Measurements from ENCODE around the gene SSU72.

The SSU72 gene

GRCh38 chr1:1574721-1575537, at the start of gene SSU72:
SSU72 (minus strand) TSS chr1:1574863; CDS start chr1:1574557, 306 bp downstream.
- peak; percentile 89 for DNase-seq (ENCODE audit: low read depth)

- DNase-seq (ENCODE audit: low read depth) = no peak
Measured at GRCh38 chr1:1623631-1624442, 49.2 kb upstream of the SSU72 start.

DNA sequence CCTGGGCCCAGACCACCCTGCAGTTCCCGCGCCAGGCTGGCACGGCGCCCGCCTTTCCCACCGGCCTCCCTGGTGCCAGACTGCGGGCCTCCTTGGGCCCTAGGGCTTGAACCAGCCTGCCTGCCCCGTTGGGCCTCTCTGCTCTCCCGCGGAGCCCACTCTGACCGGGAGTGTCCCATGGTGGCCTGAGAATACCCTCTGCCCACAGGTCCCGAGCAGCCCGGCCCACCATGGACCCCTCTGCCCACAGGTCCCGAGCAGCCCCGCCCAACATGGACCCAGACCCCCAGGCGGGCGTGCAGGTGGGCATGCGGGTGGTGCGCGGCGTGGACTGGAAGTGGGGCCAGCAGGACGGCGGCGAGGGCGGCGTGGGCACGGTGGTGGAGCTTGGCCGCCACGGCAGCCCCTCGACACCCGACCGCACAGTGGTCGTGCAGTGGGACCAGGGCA, 48.5 kb upstream of the SSU72 start:
- no peak for DNase-seq (ENCODE audit: low read depth)

DNA sequence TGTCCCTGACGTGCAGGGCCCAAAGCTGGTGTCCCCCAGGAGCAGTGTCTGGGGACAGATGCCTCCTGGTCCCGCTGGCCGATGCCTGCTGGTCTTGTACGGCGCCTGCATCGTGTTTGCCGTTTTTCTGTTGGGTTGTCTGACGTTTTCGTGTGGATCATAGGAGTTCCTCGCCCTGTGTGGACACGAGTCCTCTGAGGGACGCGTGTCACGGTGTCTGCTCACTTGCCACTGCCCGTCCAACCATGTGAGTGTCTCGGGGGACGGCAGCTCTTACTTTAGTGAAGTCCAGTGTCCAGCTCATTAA, 48.1 kb upstream of the SSU72 start:
- no peak for DNase-seq (ENCODE audit: low read depth)

DNA sequence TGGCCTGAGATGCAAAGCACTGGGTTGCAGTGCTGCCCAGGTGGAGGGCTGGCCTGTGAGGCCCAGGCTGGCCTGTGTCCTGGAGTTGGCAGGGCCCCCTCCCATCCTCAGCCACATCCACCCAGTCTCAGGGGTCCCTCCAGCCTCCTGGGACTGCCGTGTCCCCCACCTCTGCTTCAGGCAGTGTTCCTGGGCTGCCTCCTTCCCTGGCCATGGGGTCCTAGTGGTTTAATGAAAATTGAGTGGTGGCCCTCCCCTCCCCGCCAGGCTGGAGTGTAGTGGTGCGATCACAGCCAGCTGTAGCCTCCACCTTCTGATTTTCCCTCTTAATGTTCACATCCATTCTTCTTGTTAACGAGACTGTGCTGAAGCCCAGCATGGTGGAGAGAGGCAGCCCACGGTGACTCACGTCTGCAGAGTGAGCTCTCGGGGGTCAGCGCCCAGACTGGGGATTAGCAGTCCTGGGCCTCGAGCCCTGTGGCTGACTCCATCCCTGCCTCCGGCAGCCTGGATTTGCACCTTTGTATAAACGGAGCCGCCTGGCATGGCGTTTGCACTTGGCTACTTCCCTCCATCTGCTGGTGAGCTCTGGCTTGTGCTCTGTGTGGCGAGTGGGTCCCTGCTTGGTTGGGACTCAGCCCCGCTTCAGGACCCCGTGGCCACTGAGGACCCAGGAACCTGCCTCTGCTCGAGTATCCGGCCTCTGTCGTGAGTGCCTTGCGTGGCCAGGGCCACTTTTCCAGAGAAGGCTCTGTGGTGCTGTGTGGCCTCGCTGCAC, 47.5 kb upstream of the SSU72 start:
- no peak for DNase-seq (ENCODE audit: low read depth)

GRCh38 chr1:1621173-1622009, 46.7 kb upstream of the SSU72 start:
- no peak for DNase-seq (ENCODE audit: low read depth)

DNA sequence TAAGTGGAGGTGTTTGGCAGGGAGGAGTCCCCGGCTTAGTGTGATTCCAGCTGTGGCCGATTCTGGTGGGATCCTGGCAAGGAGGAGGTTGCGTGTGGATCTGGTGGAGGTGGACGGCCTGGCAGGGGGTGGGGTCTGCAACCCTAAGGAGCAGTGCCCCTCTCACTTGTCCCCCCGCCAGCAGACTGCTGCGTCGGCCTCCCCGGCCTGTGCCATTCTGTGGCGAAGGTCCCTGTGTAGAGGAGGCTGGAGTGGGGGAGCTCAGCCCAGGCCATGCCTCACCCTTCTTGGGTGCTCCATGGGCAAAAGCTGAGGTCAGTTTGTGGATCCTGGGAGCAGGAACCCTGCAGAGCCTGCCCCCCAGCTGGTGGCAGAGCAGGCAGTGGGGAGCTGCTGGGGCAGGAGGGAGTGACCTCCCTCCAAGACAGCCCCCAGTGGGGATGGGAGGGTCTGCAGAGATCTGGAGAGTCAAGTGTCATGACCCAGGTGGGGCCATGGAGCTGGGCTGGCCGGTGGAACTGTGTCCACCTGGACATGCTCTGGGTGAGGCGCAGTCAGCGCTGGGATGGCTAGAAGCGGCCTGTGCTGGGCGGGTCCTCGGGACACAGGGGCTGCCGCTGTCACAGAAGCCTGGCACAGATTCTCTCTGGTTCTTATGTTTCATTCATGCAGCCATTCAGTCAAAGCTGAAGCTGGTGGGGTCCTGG, 45.9 kb upstream of the SSU72 start:
- no peak for DNase-seq (ENCODE audit: low read depth)

DNA sequence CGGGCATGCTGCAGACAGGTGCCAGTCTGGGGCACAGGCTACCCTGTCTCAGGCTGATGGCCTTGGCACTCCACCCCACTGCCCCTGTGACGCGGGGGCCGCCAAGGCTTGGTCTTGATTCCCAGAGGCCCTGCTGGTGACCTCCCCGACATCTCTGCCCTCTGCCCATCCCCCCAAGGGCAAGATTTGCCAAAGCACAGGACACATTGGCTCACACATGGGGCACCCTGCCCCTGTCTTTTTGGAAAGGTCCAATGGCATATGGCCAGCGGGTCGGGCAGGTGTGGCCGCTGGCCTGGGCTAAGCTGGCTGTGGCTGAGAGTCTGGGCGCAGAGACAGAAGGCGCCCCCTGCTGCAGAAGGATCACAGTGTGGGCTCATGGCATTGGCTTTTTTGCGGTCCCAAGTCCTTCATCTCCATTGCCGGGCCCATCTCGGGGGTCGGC, 45.3 kb upstream of the SSU72 start:
- DNase-seq (ENCODE audit: low read depth) = no peak

- DNase-seq (ENCODE audit: low read depth) = no peak
Measured at GRCh38 chr1:1618396-1619068, 43.9 kb upstream of the SSU72 start.

DNA sequence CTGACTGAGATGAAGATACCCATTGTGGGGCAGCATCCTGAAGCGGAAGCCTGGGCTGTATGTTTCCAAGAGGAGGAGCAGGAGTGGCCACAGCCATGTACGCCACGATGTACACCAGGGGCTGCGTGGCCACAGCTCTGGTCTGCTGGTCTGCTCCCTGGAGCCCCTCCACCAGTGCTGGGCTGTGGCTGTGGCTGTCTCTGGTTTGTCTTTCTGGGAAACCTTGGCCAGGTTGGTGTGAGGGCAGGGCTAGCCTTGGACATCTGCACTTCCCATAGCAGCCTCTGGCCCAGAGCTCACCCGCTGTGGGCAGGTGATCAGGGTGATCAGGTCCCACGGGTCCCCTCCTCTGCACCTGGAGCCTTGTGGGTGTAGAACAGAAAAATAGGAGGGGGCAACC, 43.3 kb upstream of the SSU72 start:
- no peak for DNase-seq (ENCODE audit: low read depth)

GRCh38 chr1:1617516-1617915, 42.9 kb upstream of the SSU72 start:
- DNase-seq (ENCODE audit: low read depth) = no peak

GRCh38 chr1:1616838-1617237, 42.2 kb upstream of the SSU72 start:
- DNase-seq (ENCODE audit: low read depth) = no peak

DNA sequence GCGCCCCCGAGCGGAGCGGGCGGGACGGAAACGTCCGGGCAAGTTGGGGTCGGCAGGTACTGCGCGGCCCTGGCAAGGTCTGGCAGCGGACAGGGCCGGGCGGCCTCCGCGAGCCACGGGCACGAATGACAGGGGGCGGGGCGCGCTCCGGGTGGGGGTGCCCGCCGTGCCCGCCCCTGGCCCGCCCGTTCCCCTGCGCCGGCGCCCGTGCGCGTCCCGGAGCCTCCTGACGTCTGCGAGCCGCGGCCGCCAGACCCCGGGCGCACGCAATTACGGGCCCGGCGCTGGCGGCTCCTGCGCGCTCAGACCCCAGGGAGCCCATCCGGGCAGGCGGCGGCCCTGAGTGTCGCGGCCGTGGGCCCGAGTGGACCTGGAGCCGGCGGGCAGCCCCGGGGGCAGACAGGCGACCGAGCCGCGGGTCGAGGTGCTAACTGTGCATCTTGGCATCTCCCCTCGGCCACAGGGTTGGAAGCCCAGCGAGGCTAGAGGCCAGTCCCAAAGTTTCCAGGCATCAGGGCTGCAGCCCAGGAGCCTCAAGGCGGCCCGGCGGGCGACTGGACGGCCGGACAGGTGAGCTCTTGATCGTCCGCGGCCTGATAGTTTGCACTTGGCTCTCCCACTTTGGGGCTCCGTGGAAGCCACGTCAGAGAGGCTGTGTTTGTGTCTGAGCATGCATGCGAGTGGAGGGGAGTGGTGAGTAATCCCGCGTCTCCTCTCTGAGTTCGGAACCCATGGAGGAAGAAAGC, 41.6 kb upstream of the SSU72 start:
- DNase-seq (ENCODE audit: low read depth) = no peak

DNA sequence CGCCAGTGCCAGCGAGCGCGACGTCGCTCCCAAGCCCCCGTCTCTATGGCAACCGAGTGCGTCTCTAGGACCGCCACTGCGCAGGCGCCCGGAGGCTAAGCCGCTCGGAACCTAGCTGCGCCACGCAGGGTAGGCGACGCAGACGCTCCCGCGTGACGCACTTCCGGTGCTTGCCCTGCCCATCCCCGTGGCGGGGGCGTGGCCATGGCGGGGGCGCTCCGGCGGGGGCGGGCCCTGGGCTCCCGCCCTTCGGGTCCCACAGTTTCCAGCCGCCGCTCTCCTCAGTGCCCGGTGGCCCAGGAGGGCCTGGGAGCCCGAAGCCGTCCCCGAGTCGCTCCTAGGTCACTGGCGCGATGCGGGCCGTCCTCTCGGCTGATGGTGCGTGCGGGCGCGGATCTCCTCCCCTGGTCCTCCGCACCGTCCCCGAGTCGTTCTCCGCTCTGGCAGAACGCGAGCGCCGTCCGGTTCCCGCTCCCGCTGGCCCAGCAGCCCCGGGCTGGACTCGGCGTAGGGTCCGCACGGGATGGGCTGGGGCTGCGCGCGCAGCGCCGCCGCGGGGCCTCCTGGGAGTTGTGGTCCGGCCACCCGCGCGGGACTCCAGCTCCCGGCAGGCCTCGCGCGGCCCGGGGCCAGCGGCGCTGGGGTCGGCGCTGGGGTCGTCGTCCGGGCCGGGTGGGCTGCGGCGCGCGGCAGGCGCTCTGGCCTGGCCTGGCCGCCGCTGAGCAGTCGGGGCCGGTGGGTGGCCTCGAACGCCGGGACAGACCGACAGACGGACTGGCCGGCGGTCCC, 40.8 kb upstream of the SSU72 start, which contains the start of gene MIB2:
Gene MIB2 (plus strand): TSS at position 245 of the 789 bp plus-strand sequence. CDS start 7,953 bp downstream, outside the sequence.
- peak; percentile 96 for DNase-seq (ENCODE audit: low read depth)

DNA sequence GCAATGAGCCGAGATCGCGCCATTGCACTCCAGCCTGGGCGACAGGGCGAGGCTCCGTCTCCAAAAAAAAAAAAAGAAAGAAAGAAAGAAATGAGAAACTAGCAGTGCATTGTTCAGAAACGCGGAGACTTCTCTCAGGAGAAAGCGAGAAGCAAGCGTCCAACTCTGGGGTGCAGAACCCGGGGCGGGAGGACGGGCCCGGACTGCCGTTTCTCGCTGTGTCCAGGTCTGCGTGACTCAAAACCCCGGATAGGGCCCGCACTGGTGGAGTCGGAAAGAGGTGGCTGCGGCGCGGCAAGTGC, 40.2 kb upstream of the SSU72 start:
- DNase-seq (ENCODE audit: low read depth) = no peak

- peak; percentile 34 for DNase-seq (ENCODE audit: low read depth)
Measured at GRCh38 chr1:1614204-1614953, 39.7 kb upstream of the SSU72 start.

GRCh38 chr1:1613509-1614082, 38.9 kb upstream of the SSU72 start:
- DNase-seq (ENCODE audit: low read depth) = no peak

GRCh38 chr1:1612104-1612400, 37.4 kb upstream of the SSU72 start:
- DNase-seq (ENCODE audit: low read depth) = no peak

All from stimulated activated CD8-positive, alpha-beta memory T cell treated with anti-CD3 and anti-CD28 coated beads, Interleukin-12 subunit alpha, Interleukin-12 subunit beta, amount 100 ng/mL, for 4 hours (primary cell).